GM21528 (cell line): ENCODE measurements around the gene RNF148.

Experiments
- ATAC-seq: cut with Tn5 transposase; IDR thresholded peaks from one replicate; pipeline ENCODE4 v1.9.1; 2021; ENCODE audit warnings: mild to moderate bottlenecking, moderate library complexity; ENCODE audit not compliant: unreplicated experiment, low FRiP score

RNF148 gene, protein sequence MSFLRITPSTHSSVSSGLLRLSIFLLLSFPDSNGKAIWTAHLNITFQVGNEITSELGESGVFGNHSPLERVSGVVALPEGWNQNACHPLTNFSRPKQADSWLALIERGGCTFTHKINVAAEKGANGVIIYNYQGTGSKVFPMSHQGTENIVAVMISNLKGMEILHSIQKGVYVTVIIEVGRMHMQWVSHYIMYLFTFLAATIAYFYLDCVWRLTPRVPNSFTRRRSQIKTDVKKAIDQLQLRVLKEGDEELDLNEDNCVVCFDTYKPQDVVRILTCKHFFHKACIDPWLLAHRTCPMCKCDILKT

DNA sequence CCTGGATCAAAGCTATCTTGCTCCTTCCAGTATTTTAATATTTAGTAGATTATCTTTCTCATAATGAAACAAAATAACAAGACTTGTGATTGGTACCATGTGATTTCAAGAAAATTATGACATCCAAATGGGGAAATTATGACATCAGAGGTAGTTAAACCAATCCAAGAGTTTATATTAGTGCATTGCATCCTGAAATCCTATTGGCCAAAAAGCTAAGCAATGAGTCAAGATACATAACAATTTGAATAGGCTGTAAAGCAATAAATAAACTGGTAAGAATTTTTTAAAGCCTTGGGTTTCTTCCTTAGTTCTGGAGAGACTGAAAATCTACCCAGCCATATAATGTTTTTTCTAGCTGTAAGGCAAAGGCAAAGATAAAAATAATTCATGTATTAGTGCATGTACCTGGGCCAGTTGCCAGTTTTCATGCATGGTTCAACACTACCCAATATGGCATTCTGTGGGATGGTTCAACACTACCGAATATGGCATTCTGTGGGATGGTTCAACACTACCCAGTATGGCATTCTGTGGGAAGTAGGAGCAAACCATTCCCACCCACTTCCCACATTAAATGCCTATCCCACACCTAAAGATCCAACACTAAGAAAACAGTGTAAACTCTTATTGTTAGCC is at the start of gene RNF148:
RNF148 (minus strand) TSS at position 51 of the 639 bp plus-strand sequence. CDS start 172 bp downstream, outside the sequence.
- ATAC-seq = no peak

DNA sequence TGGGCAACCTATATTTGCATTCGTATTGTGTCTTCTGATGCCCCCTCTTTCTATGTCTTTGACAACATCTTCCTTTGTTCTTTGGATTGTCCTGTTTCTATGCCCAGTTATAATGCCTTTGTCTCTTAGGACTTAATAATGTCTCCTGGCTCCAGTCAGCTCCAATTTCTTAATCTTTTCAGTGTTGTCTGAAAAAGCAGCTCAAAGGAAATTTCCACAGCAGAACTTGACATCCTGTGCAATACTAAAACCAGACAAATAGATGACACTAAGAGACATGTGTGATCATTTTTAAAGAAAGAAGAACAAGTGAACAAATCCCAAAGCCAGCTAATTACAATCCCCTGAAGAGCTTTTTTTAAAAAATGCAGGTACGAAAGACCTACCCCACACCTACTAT is 47.7 kb upstream of the RNF148 start:
- no peak for ATAC-seq

DNA sequence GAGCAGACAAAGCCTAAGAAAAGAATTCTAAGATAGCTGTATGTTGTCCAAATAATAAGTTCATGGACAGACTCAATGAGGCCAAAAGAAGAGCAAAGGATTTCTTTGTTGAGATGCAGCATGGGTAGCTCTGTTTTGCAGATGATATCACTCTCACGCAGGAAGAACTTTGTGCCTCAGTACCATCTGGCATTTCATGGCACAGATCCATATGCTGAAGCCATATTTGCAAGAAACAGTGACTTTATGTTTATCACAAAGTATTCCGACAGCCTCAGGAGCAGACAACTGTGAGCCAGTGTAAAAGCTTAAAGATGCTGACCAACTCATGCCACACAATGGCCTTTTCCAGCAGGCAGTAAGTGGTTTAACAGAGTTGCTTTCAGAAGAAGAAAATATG is 45.5 kb upstream of the RNF148 start:
- no peak for ATAC-seq

DNA sequence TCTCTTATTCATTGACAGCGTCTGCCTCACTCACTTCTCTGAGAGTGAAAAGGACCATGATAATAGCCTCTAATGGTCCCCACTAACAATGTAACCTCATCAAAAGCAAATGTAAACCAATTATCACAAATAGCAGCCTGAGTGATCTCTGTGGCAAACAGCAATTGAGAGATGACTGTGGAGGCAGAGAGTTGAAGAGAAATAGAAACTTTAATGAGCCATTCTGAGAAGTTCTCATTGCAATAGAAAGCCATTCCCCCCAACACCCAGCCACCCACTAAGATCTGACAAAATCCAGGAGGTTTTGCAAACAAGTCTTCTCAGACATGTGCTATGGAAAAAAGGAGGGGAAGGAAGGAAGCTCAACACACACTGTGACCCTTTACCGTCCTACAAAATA is 44.2 kb upstream of the RNF148 start:
- ATAC-seq = no peak

DNA sequence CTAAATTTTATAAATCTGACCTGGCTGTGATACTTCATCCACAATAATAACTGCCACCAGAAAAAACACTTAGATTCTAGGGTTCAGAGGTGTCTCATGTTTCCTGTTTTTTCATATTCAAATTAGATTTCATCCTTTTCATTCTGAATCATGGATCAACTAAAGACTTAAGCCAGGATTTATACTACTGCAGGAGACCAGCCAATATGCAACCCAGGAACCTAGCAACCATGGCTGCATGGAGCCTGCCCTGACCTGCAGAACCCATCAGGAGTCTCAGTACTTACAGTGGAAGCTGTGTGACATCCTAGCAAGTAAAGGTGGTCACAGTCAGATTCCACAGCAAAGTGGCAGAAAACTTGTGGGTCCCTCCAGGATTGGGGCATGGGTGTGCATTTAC is 40.5 kb upstream of the RNF148 start:
- no peak for ATAC-seq

DNA sequence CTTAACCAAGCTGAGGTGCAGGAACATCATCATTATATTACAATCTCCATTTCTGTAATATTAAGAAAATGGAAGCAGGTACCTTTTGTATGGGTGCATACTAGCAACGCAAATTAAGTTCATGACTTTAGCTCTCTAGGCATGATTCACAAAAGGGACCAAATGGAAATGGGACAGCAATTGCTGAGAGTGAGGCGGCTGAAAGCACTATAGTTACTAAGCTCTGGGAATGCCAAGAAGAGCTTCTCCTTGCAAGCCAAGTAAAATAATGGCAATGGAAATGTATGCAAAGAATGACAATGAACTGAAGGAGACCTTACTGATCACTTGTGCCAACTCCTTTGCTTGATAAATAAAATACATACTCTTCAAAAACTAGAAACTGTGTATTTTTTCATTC is 36.2 kb upstream of the RNF148 start:
- no peak for ATAC-seq

DNA sequence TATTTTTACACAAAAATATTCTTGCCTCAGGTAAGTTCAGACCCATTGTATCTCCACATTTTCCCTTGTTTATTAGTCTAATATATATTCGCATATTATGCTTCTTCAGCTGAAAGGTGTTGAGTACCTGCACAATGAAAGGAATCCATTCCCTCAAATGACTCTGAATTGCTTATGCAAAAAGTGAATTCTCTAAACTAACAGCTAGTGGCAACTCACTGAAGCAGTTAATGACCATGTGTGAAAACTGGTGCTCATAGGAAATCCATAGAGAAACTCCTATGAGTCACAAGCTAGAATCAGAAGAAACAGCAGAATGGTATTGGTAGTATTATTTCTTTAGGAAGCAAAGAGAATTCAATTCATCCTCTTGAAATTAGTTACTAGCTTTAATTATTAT is 33.5 kb upstream of the RNF148 start:
- ATAC-seq = no peak

DNA sequence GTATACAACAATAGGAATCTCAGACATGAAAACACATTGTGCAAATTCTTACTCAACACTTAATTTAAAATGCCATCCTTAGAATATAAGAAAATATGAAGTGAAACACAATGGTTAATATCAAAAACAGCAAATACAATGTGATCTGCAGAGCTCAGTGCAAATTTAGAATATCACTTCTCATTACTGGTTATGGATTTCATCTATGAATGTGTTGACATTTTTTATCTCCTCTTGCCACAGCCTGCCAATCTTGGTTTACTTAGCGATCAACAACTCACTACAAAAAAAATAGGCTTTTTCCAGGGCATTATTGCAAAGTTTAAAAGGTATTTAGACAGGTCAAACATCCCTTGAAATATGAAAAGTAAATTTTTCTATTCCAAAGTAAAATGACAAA is 25.0 kb upstream of the RNF148 start:
- no peak for ATAC-seq

DNA sequence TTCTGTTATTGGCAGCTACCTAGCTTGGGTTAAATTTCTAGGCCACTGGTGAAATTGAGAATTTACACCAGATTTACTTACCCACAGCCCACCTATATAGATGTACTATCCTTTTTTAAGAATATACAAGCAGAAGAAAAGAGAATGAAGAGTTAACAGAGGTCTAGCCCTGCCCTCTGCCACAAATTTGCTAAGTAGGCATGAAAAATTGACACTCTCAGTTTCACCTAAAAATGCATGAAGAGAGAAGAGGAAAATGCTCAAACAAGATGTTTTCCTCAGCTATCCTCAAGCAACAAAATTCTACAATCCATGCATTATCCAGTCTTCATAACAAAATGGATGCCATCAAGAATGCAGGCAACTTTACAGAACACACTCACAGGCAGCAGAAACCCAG is 24.6 kb upstream of the RNF148 start:
- ATAC-seq = no peak

DNA sequence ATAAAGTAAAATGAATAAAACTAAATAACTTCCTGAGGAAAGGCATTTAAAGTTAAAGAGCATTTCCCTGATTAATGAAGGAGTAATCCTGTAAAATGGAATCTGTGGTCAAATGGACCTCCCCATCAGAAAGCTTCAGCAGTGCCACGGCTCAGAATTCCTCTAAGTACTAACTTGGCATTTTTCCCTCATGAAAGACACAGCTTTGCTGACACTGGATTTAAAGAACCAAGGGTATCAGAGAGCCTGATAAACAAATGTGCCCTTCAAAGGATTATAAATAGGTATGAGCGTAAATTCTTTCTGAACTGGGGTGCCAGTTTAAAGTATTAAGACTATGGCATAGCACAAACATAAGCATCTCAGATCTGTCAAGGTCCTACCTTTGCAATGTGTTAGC is 24.2 kb upstream of the RNF148 start:
- ATAC-seq = no peak

DNA sequence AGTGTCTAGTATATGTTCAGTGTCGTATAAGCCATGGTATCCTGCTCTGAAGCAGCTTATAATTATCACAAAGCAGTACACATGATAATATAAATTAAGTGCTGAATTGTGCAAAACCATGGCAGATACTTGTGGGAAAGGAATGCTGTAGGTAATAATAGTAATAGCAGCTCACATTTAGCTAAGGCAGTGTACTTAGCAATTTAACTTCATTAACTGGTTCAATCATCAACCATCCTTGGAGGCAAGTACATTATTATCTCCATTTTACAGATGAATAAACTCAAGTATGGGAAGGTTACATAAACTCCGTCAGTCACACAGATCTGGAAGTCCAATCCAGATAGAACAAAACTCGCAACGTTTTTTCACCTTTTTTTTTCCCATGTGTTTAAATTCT is 21.6 kb upstream of the RNF148 start:
- no peak for ATAC-seq

DNA sequence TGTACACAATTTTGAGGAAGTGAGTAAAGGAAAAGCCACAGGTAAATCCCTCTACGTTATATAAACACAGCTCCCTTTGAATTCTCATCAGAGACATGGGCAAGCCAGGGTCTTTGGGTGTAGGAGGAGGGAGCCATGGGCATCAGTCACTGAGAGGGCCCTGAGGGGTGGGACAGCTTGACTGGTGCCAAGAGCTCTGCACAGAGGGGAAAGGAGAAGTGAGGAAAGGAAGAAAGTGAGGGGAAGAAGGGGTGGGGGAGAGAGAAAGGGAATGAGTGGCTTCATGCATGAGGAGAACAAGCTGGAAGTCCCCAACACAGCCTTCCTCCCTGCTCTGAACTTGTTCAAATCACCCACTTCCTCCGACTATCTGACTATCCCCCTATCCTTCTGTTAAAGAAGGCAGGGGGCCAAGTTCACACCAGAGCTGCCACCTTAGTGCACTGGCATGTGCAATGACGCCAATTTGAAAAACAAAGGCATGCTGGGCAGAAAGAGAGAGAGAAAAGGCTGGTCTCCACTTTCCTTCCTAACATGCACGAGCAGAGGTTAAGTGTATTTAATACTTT is 16.4 kb upstream of the RNF148 start:
- ATAC-seq = no peak

DNA sequence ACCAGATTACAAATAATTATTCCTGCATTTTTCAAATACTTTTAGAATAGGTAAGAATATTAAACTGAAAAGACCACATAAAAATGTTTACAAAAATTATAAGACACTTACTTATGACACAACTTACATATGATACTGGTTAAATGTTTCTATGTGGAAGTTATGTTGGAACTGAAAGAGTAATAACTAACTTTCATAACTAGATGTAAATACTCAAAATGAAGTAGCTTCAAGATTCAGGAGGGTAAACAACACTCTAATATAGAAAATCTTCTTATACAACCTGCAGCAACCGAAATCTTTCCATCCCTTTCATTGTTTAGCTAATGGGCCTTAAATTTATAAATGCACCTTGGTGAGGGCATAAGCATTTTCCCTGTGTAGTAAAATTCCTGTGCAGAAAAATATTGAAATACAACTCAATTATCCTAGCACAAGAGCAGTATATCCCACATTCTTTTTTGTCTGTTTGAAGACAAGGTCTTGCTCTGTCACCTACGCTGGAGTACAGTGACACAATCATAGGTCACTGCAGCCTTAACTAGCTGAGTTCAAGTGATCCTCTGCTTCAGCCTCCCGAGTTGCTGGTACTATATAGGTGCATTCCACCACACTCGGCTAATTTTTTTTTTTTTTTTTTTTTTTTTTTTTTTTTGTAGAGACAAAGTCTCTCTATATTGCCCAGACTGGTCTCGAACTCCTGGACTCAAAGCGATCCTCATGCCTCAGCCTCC is 14.8 kb upstream of the RNF148 start:
- no peak for ATAC-seq

DNA sequence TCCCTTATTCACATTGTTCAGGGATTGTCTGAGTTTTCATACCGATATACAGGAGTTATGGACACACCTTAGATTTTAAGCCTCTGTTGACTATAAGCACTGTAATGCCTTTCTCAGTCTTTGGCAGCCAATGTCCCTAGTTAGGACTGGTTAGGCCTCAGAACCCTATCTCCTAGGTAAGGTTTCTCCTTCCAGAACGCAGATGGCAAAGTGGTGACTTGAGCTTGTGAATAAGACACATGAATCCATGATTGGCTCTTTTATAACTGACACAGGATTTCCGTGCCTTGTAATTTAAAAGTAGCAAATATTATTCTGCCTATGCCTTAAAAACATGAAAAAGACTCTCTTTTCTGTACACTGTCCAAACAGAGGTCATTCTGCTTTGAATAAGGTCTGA is 12.5 kb upstream of the RNF148 start:
- ATAC-seq = no peak

DNA sequence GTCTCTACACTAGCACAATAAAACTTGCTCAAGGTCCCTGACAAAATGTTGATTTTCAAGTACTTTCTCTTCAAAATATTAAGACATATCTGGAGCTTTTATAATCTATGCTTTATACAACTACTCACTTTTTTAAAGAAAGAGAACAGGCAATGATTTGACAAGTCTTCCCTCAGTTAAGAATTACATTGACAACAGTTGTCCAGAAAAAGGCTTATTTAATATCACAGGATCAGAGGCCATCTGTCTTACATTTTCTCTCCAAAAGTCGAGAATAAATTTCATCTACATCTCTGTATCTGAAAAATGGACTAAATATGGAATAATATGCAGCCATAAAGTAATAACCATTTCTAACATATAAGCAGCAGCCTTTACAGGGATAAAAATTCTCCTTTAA is 8.2 kb upstream of the RNF148 start:
- ATAC-seq = no peak

DNA sequence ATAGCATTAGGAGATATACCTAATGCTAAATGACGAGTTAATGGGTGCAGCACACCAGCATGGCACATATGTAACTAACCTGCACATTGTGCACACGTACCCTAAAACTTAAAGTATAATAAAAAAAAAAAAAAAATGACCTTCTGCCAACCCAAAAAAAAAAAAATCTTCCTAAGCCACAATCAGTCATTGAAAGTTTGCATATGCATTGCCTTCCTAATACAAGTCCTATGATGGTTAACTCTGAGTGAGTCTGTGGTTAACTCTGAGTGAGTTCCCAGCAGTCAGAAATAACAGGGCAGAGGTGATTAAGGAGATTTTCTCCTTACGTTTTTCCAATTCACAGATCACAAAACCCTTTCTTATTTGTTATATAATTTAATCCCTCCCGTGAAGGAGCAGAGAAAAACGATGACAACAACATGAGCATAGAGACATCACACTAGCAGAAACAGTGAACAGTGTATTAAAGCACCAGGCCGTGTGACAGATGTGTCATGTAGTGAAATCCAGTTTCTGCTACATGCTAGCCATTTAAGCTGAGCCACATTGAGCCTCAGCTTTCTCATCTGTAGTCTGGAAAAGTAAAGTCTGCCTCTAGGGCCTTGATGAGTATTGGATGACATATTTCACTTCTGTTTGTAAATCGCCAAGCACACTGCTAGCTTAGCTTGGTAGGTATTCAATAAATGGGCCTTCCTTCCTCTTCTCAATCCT is 7.4 kb upstream of the RNF148 start:
- no peak for ATAC-seq

DNA sequence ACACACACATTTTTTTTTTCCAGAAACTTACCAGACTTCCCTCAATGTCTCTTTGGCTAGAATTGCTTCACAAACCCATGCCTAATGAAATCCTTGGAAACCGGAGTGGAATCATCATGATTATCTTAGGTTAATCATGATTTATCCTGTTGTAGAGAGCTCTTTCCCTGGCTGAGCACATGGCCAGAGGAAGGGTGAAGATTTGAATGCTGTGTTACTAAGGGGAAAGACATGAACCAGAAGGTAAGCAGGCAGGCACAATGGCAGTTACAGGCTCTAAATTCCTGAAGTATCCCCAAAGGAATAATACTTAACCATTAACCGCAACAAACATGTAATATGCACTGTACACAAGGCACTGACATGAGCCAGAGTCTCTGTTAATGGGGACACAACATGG is 4.1 kb upstream of the RNF148 start:
- ATAC-seq = no peak

DNA sequence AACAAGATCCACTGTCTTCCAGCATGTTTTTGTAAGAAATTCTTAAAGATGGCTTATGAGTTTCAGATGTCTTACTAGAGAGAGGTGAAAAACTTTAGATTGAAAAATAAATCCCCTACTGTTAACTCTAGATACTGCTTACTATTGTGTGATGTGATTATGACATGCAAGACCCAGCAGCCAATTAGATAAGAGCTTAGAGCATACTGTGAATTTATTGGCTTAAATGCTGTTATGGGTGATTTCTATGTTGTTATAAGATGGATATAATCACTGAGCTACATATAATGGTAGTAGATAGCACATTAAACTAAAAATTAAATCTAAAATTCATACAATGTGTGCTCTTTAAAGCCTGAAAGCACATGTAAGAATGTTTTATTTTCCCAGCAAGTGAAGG is 3.7 kb downstream of the RNF148 start, which contains the start of gene RNF133:
RNF133 (minus strand) TSS at position 101 of the 400 bp plus-strand sequence. CDS start 199 bp downstream, outside the sequence.
- no peak for ATAC-seq

DNA sequence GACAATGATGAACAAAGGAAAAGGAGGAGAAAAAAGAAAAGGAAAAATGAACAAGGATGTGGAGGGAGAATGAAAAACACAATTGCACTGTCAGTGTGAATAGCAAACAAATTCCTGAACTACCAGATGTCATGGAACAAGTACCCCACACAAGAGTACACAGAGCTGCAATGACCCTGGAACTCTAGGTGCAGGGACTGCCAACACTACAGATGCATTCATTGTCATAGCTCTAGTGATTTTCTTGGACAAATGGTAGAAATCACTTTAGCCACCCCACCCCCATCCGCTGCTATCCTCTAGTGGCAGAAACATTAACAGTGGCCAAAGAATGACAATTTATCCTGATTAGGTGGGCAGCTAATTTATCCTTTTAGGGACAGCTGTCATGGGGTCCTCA is 6.9 kb downstream of the RNF148 start:
- no peak for ATAC-seq

DNA sequence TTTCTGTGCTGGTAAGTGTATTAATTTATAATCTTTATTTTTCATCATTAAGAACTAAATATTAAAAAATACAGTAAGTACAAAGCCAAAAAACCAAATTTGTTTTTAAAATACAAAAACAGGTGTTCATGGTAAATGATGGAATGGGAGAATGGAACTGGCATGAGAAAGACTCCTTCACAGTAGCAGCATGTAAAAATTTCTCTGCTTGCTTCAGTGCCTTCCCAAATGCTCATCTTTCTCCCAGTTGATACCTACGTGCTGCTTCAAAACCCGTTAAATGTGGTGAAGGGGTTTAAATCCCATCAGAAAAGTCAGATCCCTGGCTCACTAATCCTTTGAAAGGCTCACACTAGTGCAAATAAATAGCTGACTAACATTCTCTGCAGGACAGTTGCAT is 8.0 kb downstream of the RNF148 start:
- ATAC-seq = no peak
